Measurements from ENCODE around the gene CIITA. TPM values are rescaled to one million over a fixed set of nuclear protein-coding genes. Genes with fewer than 3 reads are reported as not detected.
A peak's percentile ranks its signal among the peaks of the same experiment; 100 is the strongest.

The CIITA gene
- total RNA-seq, 3 donors from 2014 or later: 5.8 to 16.0 (median 9.1) TPM

DNA sequence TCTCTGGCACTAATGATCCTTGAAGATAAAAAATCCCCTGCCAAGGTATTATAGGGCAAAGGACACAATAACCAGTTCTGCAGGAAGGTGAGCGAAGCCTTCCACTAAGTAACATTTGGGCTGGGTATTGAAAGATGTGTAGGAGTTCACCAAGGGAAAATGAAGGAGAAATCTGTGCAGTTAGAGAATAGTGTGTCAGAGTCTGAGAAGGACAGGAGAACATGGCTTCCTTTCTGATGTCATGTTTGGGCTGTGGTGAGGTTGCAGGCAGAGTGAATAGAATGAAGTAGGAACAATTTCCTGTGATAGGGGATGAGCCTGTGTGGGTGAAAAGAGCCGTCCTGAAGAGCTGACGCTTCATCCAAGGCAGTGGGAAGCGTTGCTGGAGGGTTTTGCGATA is 24.1 kb upstream of the CIITA start:
- Histone ChIP-seq H3K4me1 (ENCODE audit: low read depth) (no peaks in the 10 kb centered on the region), H3K36me3 (ENCODE audit: low read depth) (no peaks in the 10 kb centered on the region), H3K9me3 (no peaks in the 10 kb centered on the region), H3K4me3 (no peak overlapping the region)
- no peak for TF ChIP-seq CTCF (IDR thresholded peaks at IDR 0.05)
- DNase-seq (no peak), ATAC-seq (no peak)
- intact Hi-C loops (cut with DNase I, micrococcal nuclease): no loop called here

DNA sequence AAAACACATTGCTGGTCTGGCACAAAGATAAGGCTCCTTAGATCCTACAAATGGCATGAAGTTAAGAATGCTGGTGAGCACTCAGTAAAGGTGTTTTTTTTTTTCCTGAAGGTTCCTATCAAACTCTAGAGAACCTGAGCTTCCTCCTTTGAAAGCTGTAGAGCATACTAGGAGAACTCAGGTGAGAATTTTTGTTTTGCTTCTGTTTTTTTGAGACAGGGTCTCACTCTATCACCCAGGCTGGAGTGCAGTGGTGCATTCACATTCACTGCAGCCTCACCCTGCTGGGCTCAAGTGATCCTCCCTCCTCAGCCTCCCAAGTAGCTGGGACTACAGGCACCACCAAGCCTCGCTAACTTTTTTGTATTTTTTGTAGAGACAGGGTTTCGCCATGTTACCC is 21.0 kb upstream of the CIITA start:
- no peaks in the 10 kb centered on the region for H3K9me3 ChIP-seq
- ATAC-seq: no peak
- no peak overlapping the region for H3K4me3 ChIP-seq
- H3K36me3 ChIP-seq (ENCODE audit: low read depth): no peaks in the 10 kb centered on the region
- TF ChIP-seq CTCF (IDR thresholded peaks at IDR 0.05): no peak
- no peak for DNase-seq
- H3K4me1 ChIP-seq (ENCODE audit: low read depth): no peaks in the 10 kb centered on the region
- intact Hi-C loops (cut with DNase I, micrococcal nuclease): no loop called here

DNA sequence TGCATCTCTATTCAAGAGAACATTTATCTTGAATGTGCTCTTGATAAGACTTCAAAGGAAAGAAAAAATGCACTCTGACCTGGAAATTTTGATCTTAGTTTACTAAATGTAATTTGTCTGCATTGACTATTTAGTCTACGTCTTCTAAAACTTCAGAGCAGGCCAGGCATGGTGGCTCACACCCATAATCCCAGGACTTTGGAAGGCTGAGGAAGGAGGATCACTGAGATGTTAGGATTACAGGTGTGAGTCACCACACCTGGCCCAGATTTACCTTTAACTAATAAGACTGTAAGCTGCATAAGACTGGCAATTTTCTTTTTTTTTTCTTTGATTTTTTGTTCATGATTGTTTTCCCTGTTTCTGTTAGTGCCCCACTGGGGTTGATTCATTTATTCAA is 18.8 kb upstream of the CIITA start:
- DNase-seq (no peak), ATAC-seq (peak; percentile 78)
- intact Hi-C loops (cut with DNase I, micrococcal nuclease): no loop called here
- H3K36me3 ChIP-seq (ENCODE audit: low read depth): no peaks in the 10 kb centered on the region
- H3K4me3 ChIP-seq: no peak overlapping the region
- no peaks in the 10 kb centered on the region for H3K4me1 ChIP-seq (ENCODE audit: low read depth)
- no peaks in the 10 kb centered on the region for H3K9me3 ChIP-seq
- TF ChIP-seq CTCF (IDR thresholded peaks at IDR 0.05): no peak

DNA sequence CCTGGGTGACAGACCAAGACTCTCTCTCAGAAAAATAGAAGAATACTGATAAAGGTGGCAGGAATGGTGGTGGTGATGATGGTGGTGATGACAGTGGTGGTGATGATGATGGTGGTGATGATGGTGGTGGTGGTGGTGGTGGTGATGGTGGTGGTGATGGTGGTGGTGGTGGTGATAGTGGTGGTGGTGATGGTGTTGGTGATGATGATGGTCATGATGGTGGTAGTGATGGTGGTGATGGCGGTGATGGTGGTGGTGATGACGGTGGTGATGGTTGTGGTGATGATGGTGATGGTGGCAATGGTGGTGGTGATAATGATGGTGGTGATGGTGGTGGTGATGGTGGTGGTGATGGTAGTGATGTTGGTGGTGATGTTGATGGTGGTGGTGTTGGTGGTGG is 18.0 kb upstream of the CIITA start:
- no peak overlapping the region for H3K4me3 ChIP-seq
- TF ChIP-seq CTCF (IDR thresholded peaks at IDR 0.05): no peak
- no peaks in the 10 kb centered on the region for H3K4me1 ChIP-seq (ENCODE audit: low read depth)
- no peaks in the 10 kb centered on the region for H3K36me3 ChIP-seq (ENCODE audit: low read depth)
- H3K9me3 ChIP-seq: no peaks in the 10 kb centered on the region
- intact Hi-C loops (cut with DNase I, micrococcal nuclease): no loop called here
- DNase-seq: no peak
- ATAC-seq: no peak

DNA sequence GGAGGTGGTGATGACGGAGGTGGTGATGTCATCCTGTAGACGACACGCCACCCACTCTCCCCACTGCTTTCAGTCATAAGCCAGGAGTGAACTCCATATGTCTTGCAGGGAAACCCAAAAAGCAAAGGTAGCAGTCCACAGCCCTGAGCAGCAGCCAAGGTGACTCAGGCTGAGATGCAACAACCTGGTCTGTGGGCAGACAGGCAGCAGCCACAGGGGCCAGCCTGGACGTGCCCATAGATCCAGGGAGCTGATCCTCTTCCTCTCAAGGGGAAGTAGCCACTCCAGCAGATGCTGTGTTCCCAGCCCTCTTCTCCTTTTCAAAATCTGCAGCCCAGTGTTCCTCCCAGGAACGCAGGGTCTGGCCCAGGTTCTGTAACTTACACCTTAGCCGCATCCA is 17.3 kb upstream of the CIITA start:
- no peaks in the 10 kb centered on the region for H3K9me3 ChIP-seq
- H3K36me3 ChIP-seq (ENCODE audit: low read depth): no peaks in the 10 kb centered on the region
- intact Hi-C loops (cut with DNase I, micrococcal nuclease): no loop called here
- ATAC-seq (no peak), DNase-seq (no peak)
- TF ChIP-seq CTCF (IDR thresholded peaks at IDR 0.05): no peak
- H3K4me3 ChIP-seq: no peak overlapping the region
- no peaks in the 10 kb centered on the region for H3K4me1 ChIP-seq (ENCODE audit: low read depth)

DNA sequence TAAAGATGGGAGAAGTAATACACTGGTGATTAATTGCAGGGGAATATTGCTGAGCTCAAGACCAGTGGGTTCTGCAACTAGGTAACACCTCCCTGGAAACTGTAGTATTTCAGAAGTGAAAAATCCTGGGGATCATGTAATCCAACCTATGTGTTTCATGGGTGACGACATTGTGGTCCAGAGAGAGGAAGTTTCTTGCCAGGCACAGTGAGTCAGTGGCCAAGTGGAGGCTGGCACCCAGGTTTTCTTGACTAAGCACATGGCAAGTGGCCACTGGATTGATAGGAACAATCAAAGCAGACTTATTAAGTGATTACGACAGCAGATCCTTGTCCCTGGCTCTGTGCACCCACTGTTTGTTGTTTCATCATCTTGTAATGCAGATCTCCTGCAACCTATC is 14.6 kb upstream of the CIITA start:
- ATAC-seq (peak; percentile 25), DNase-seq (no peak)
- TF ChIP-seq CTCF (IDR thresholded peaks at IDR 0.05): no peak
- Histone ChIP-seq H3K9me3 (no peaks in the 10 kb centered on the region), H3K4me1 (ENCODE audit: low read depth) (no peaks in the 10 kb centered on the region), H3K4me3 (no peak overlapping the region), H3K36me3 (ENCODE audit: low read depth) (no peaks in the 10 kb centered on the region)
- intact Hi-C loops (cut with DNase I, micrococcal nuclease): no loop called here

All from mucosa of descending colon (tissue), 3 donors.